Mesodermal cell (in vitro differentiated cells): ENCODE results near the gene ITGB6.

Source experiments
- H3K27ac ChIP-seq: 2 replicates; pipeline ENCODE4 v1.7.0; 2013; ENCODE audit warnings: mild to moderate bottlenecking, low read depth, low read length, moderate library complexity; ENCODE audit not compliant: severe bottlenecking
- H3K36me3 ChIP-seq: 2 replicates; pipeline ENCODE4 v1.7.1; 2013; ENCODE audit warnings: mild to moderate bottlenecking, low read length, moderate library complexity; ENCODE audit not compliant: control insufficient read depth, insufficient read depth
- H3K4me1 ChIP-seq: one replicate; pipeline ENCODE4 v1.7.1; 2013; ENCODE audit warnings: mild to moderate bottlenecking, low read length; ENCODE audit not compliant: insufficient read depth, control insufficient read depth, poor library complexity, severe bottlenecking
- H3K4me3 ChIP-seq: 2 replicates; pipeline ENCODE4 v1.7.0; 2013; ENCODE audit warnings: low read length, control low read depth, mild to moderate bottlenecking; ENCODE audit not compliant: insufficient read depth, poor library complexity, severe bottlenecking; ENCODE audit errors: extremely low read depth
- H3K9me3 ChIP-seq: 2 replicates; pipeline ENCODE4 v1.7.1; 2013; ENCODE audit warnings: mild to moderate bottlenecking, low read length, moderate library complexity; ENCODE audit not compliant: control insufficient read depth
- WGBS, 2 experiments: methylation state at CpG; one replicate each; pipeline ENCODE4 v1.1.5; 2013; ENCODE audit warnings: missing lambda C conversion rate in 2 of 2; ENCODE audit not compliant: insufficient coverage in 2 of 2; 5-methylcytosine and 5-hydroxymethylcytosine counted together

Gene ITGB6

DNA sequence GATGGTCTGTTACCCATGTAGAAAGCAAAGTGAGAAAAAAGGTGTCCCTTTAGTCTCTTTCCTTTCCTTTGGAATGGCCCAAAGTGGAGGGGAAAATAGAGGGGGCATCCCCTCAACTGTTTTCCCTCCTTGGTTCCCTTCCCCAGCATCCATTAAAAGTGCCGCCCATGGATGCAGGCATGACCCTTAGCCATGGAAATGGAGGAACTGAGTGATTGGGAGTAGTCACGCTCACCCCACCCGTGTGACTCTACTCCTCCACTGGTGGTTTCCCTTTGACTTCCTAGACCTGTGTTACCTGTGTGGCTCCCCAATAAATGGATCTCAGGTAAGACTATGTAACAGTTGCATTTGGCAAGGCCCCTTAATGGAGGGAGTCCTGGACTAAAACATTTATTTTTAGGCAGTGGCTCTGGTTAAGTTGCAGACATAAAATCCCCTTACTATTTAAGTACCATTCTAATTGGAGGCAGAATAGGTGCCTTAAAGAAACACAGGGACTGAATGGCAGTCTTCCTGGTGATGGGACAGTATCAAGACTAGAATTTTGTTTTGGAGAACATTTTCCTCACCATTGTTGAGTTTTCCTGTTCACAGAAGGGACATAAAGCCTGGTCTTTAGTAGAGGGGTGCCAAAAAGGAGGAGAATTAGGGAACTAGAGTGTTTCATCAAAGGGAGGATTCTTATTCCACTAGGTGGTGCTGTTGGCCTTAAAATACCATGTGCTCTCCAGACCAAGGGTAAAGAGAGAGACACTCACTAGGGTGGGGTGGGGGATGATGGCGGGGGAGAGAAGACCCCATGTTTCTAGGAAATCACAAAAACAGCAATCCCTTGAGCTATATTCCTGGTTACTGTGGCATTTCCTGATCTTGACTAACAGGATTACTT, 112.0 kb downstream of the ITGB6 start:
- no peaks in the 10 kb centered on the region for H3K36me3 ChIP-seq
- peaks cover 53% of the 10 kb centered on the region for H3K9me3 ChIP-seq
- H3K27ac ChIP-seq = no peak overlapping the region
- no peak overlapping the region for H3K4me3 ChIP-seq
- H3K4me1 ChIP-seq = no peaks in the 10 kb centered on the region
- no CpG with 5 or more reads among the region's 4 CpGs for WGBS, 2 experiments

- no peak overlapping the region for H3K4me3 ChIP-seq
- 100% methylated on average over 1 of the region's 3 CpGs; no CpG with 5 or more reads in 1 of the 2 experiments for WGBS, 2 experiments
- no peak overlapping the region for H3K27ac ChIP-seq
- H3K9me3 ChIP-seq = peaks cover 48% of the 10 kb centered on the region
- no peaks in the 10 kb centered on the region for H3K4me1 ChIP-seq
- H3K36me3 ChIP-seq = no peaks in the 10 kb centered on the region
These were observed 114.4 kb downstream of the ITGB6 start for GRCh38 chr2:160085662-160086061.

GRCh38 chr2:160077912-160078810, 121.9 kb downstream of the ITGB6 start:
- Histone ChIP-seq H3K36me3 (no peaks in the 10 kb centered on the region), H3K9me3 (peaks cover 6% of the 10 kb centered on the region), H3K4me1 (no peaks in the 10 kb centered on the region), H3K4me3 (no peak overlapping the region), H3K27ac (no peak overlapping the region)
- 95% methylated on average over 3 of the region's 4 CpGs; no CpG with 5 or more reads in 1 of the 2 experiments for WGBS, 2 experiments

DNA sequence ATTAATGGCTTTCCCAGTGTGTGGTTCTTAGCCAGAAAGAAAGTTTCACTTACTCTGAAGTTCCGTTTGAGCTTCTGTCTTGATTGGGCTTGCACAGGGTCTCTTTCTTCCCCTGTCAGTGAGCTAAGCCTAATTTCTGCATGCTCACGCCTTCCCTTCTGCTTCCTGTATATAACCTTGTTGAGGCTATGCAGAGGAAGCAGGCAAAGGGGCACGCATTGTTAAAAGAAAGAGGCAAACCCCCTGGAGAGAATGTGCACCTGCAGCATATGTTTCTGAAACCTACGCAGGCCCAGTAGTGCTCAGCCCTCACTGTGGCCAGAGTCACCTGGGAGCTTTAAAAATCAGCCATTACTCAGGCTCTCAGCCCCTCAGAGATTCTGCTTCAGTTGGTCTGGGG, 123.2 kb downstream of the ITGB6 start:
- WGBS, 2 experiments = 86 to 87% methylated on average over 3 to 4 of the region's 4 CpGs
- Histone ChIP-seq H3K27ac (no peak overlapping the region), H3K4me1 (no peaks in the 10 kb centered on the region), H3K36me3 (no peaks in the 10 kb centered on the region), H3K4me3 (no peak overlapping the region), H3K9me3 (peaks cover 6% of the 10 kb centered on the region)

DNA sequence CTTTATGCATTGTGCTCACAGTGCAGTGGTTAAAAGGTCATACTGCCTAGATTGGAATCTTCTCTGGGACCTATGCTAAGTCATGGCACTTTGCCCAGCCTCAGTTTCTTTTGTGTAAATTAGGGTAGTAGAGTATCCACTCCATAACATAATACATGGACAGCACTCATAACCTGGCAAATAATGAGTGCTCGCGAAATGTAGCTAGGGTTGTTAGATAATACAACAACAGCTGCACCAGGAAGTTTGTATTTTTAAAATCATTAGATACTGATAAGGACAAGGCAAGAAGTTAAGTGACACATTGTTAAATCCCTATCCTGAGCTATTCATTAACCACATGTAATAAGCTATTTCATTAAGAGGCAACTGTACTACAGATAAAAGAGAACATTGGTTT, 123.8 kb downstream of the ITGB6 start:
- Histone ChIP-seq H3K4me3 (no peak overlapping the region), H3K9me3 (peaks cover 6% of the 10 kb centered on the region), H3K27ac (no peak overlapping the region), H3K4me1 (no peaks in the 10 kb centered on the region), H3K36me3 (no peaks in the 10 kb centered on the region)
- no CpG with 5 or more reads among the region's 2 CpGs for WGBS, 2 experiments

DNA sequence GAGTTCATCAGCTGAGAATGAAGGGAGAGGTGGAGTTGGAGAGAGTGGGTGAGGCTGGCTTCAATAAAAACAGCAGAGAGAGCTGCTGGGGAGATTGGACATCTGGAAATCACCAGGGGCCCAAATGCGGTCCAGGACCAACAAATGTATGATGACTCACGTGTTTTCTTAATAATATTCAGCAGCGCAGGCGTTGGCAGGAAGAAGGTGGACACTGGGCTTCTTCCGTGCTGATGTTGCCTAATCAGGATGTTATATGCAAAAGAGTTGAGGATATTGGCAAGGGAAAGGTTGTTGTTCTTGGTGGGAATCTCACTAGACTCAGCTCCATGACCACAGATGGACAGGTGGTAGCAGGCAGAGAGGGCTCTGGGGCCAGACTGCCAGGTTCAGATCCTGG, 124.9 kb downstream of the ITGB6 start:
- H3K4me1 ChIP-seq = no peaks in the 10 kb centered on the region
- H3K27ac ChIP-seq = no peak overlapping the region
- no peak overlapping the region for H3K4me3 ChIP-seq
- no peaks in the 10 kb centered on the region for H3K36me3 ChIP-seq
- 89 to 97% methylated on average over 5 of the region's 5 CpGs for WGBS, 2 experiments
- H3K9me3 ChIP-seq = peaks cover 13% of the 10 kb centered on the region

- no peak overlapping the region for H3K4me3 ChIP-seq
- H3K27ac ChIP-seq = no peak overlapping the region
- H3K4me1 ChIP-seq = no peaks in the 10 kb centered on the region
- H3K9me3 ChIP-seq = peaks cover 13% of the 10 kb centered on the region
- no peaks in the 10 kb centered on the region for H3K36me3 ChIP-seq
- WGBS, 2 experiments = 93 to 97% methylated on average over 2 of the region's 2 CpGs
These were observed 126.7 kb downstream of the ITGB6 start for GRCh38 chr2:160073284-160073888.

GRCh38 chr2:160068906-160069305, 131.2 kb downstream of the ITGB6 start:
- H3K27ac ChIP-seq = no peak overlapping the region
- no peak overlapping the region for H3K4me3 ChIP-seq
- WGBS, 2 experiments = 78% methylated on average over 2 of the region's 2 CpGs; no CpG with 5 or more reads in 1 of the 2 experiments
- H3K4me1 ChIP-seq = no peaks in the 10 kb centered on the region
- H3K9me3 ChIP-seq = peaks cover 11% of the 10 kb centered on the region
- H3K36me3 ChIP-seq = no peaks in the 10 kb centered on the region

DNA sequence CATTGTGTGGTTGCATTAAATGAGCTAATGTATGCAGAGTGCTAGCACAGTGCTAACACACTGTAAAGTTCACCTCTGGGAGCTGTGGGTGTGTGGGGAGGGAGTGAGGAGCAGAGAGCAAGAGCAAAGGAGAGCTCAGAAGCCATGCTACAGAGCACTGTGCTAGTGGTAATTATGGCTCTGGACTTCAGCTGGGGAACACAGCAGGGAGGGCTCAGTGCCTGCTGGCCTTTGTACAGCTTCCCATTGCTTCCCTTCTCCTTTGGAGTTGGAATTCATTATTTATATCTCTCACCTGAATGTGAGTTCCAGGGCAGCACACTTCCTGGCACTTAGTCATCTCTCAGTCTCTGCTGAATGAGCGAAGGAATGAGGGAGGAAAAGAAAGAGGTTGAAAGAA, 135.2 kb downstream of the ITGB6 start:
- Histone ChIP-seq H3K4me3 (no peak overlapping the region), H3K4me1 (peaks cover 7% of the 10 kb centered on the region), H3K27ac (no peak overlapping the region), H3K9me3 (peaks cover 4% of the 10 kb centered on the region), H3K36me3 (no peaks in the 10 kb centered on the region)
- no CpG with 5 or more reads among the region's 1 CpG for WGBS, 2 experiments

- Histone ChIP-seq H3K4me1 (peaks cover 7% of the 10 kb centered on the region), H3K4me3 (no peak overlapping the region), H3K27ac (no peak overlapping the region), H3K9me3 (peaks cover 4% of the 10 kb centered on the region), H3K36me3 (no peaks in the 10 kb centered on the region)
- WGBS, 2 experiments = 97 to 100% methylated on average over 2 to 4 of the region's 4 CpGs
These were observed 136.0 kb downstream of the ITGB6 start for GRCh38 chr2:160063879-160064612.
